Measurements from ENCODE around the gene TMTC1.

GRCh38 chr12:29662734-29663323, 120.9 kb downstream of the TMTC1 start:
- no peak for TF ChIP-seq PATZ1 (CRISPR knock-in tag; IDR thresholded peaks at IDR 0.05; ENCODE audit: borderline replicate concordance)
- TF ChIP-seq ZC3H10 (CRISPR knock-in tag; IDR thresholded peaks at IDR 0.05): no peak
